Activated CD8-positive, alpha-beta T cell treated with anti-CD3 and anti-CD28 coated beads for 36 hours (primary cell): ENCODE results near the gene MACROD2. TPM values are rescaled to one million over a fixed set of nuclear protein-coding genes. Genes with fewer than 3 reads are reported as not detected.

Experiments used
- ATAC-seq: fragments of 200-7000 bp; cut with Tn5 transposase; one replicate; pipeline ENCODE4 v1.10.0; 2021; ENCODE audit warnings: mild to moderate bottlenecking, moderate library complexity
- CTCF ChIA-PET: fragments of 350-600 bp; sonication (Branson Sonifier 250); formaldehyde crosslinking; loops from one replicate; lab custom pipeline; 2021; ENCODE audit warnings: antibody characterized with exemption; lab: Charles Lee
- POLR2A ChIA-PET: fragments of 350-600 bp; sonication (Branson Sonifier 250); formaldehyde crosslinking; loops from one replicate; lab custom pipeline; 2021; ENCODE audit warnings: antibody characterized with exemption; lab: Charles Lee
- DNase-seq: peaks from one replicate; pipeline ENCODE4 v3.0.0-alpha.2; 2020
- H3K27ac Mint-ChIP-seq: one replicate; pipeline ENCODE4 v1.8.0; 2021; ENCODE audit warnings: mild to moderate bottlenecking, mixed read lengths
- H3K27me3 Mint-ChIP-seq: one replicate; pipeline ENCODE4 v1.8.0; 2021; ENCODE audit warnings: mixed read lengths
- H3K36me3 Mint-ChIP-seq: one replicate; pipeline ENCODE4 v1.8.0; 2021; ENCODE audit warnings: low read depth, mixed read lengths
- H3K4me1 Mint-ChIP-seq: one replicate; pipeline ENCODE4 v1.8.0; 2021; ENCODE audit warnings: low read depth, mixed read lengths
- H3K4me3 Mint-ChIP-seq: one replicate; pipeline ENCODE4 v1.8.0; 2021; ENCODE audit warnings: mild to moderate bottlenecking, moderate library complexity, mixed read lengths
- H3K9me3 Mint-ChIP-seq: one replicate; pipeline ENCODE4 v1.8.0; 2021; ENCODE audit warnings: mixed read lengths
- CTCF ChIP-seq: fragments of 200-600 bp; IDR thresholded peaks from one replicate; pipeline ENCODE4 v1.8.0; 2022; ENCODE audit warnings: antibody characterized with exemption, mild to moderate bottlenecking
- intact Hi-C: fragments of 100-400 bp; cut with micrococcal nuclease; formaldehyde crosslinking; loops from one replicate; pipeline ENCODE4 v1.10.0; 2022
- total RNA-seq, 2 experiments: library from RNA; stranded (reverse); gene quantifications; one replicate each; pipeline ENCODE4 v1.2.3, GENCODE V29; 2021

MACROD2 gene
- total RNA-seq, 2 experiments from 2014 or later, result not detected

DNA sequence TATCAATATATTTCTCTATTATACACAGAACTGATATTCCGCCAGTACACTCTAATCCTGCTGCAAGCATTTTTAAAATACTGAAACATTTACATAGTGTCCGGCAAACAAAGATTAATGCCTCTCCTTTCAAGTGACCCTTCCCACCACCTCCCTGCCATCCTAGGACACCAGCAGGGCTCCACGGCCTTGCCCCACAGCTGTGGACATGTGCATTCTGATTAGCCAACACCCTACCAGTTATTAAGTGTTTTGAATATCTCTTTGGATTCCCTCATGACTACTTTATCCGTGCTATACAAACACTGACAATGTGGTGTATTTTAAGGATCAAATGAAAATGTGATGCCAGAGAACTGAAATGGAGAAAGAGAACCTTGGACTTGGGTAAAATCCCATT is 1962.8 kb downstream of the MACROD2 start:
- DNase-seq (no peak), ATAC-seq (no peak)
- no peaks in the 10 kb centered on the region for H3K4me1 Mint-ChIP-seq
- no peaks in the 10 kb centered on the region for H3K9me3 Mint-ChIP-seq
- no peak overlapping the region for H3K4me3 Mint-ChIP-seq
- no peaks in the 10 kb centered on the region for H3K36me3 Mint-ChIP-seq
- intact Hi-C loops, result no loop called here
- H3K27ac Mint-ChIP-seq, result no peak overlapping the region
- ChIA-PET CTCF (no interaction called here), POLR2A (no interaction called here)
- no peaks in the 10 kb centered on the region for H3K27me3 Mint-ChIP-seq
- TF ChIP-seq CTCF, result no peak

- no peaks in the 10 kb centered on the region for H3K4me1 Mint-ChIP-seq
- H3K9me3 Mint-ChIP-seq, result peaks cover 2% of the 10 kb centered on the region
- no peak for TF ChIP-seq CTCF
- DNase-seq (no peak), ATAC-seq (no peak)
- no peaks in the 10 kb centered on the region for H3K36me3 Mint-ChIP-seq
- ChIA-PET POLR2A (no interaction called here), CTCF (interaction anchor here (1.1 kb wide), 1 partner anchor 10 kb away, joined by 3 read pairs; no protein-coding TSS in a partner anchor)
- no peak overlapping the region for H3K4me3 Mint-ChIP-seq
- intact Hi-C loops, result no loop called here
- H3K27ac Mint-ChIP-seq, result no peak overlapping the region
- H3K27me3 Mint-ChIP-seq, result no peaks in the 10 kb centered on the region
Observed at GRCh38 chr20:15965165-15965564, 1969.8 kb downstream of the MACROD2 start.

DNA sequence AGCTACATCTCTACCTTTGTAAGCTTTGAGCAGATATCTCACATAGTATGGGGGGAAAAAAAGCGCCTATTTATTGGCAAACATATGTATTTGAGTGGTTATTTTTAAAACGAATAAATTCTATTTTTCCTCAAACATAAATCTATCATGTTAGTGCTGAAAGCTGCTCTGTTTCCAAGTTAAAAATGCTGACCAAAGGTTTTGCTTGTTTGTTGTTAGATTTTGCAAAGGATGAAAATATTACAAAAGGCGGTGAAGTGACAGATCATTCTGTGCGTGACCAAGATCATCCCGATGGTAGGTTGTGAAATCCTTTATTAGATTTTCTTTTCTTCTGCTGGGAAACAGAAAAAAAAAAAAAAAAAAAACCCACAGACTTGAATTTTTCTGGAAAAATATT is 1972.0 kb downstream of the MACROD2 start:
- TF ChIP-seq CTCF, result no peak
- Mint-ChIP-seq H3K4me3 (no peak overlapping the region), H3K9me3 (peaks cover 9% of the 10 kb centered on the region), H3K4me1 (no peaks in the 10 kb centered on the region), H3K27me3 (no peaks in the 10 kb centered on the region), H3K36me3 (no peaks in the 10 kb centered on the region), H3K27ac (no peak overlapping the region)
- ChIA-PET CTCF (no interaction called here), POLR2A (no interaction called here)
- ATAC-seq (no peak), DNase-seq (no peak)
- intact Hi-C loops, result no loop called here

DNA sequence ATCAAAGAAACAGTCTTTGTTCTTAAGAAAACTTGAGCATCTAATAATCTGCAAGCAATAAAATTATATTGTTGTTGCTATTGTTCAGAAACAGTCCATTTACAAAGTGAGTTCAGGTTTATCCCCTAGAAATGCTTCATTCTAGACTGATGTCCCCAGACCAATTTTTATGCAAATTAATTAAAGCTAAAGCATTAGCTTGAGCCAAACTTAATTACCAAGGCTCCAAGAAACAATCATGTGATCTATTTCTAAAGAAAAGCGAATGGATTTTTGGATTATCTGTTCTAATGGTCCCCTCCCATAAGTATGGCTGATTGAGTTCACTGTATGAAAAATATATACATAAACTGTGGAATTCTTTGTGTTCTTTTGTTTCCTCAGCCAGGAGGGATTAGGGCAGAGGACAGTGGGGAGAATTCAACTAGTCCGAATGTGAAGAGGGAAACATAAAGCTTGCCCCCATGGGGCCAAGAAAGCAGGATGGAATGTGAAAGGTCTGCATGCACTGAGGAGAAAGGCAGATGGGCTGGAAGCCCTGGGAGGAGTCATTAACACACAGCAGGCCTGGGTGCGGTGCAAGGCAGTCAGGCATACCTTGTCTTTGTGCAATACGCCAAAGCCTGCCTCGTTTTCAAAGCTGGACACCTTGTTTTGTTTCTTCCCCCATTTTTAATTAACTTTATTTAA is 1980.9 kb downstream of the MACROD2 start:
- no peaks in the 10 kb centered on the region for H3K4me1 Mint-ChIP-seq
- ChIA-PET POLR2A (no interaction called here), CTCF (no interaction called here)
- H3K27me3 Mint-ChIP-seq, result no peaks in the 10 kb centered on the region
- H3K4me3 Mint-ChIP-seq, result no peak overlapping the region
- ATAC-seq, result no peak
- H3K9me3 Mint-ChIP-seq, result peaks cover 13% of the 10 kb centered on the region
- DNase-seq, result no peak
- TF ChIP-seq CTCF, result no peak
- H3K36me3 Mint-ChIP-seq, result no peaks in the 10 kb centered on the region
- no peak overlapping the region for H3K27ac Mint-ChIP-seq
- intact Hi-C loops, result no loop called here

DNA sequence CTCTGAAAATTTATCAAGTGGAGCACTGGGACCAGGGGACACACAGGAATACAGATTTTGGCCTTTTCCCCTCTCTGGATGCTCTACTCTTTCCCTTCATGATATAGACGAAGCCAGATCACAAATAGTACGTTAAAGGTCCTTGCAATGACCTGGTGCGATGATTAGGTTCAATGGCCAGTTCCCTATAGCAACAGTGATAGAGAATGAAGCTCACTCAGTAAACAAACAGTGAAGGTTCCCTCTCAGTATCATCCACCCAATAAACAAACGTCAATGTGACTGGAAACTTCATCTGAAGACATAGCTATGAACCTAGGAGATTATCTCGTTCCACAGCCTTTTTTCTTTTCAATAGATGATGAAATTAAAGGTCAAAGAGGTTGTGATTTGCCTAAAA is 1981.7 kb downstream of the MACROD2 start:
- CTCF ChIA-PET, result no interaction called here
- no peak for ATAC-seq
- H3K9me3 Mint-ChIP-seq, result peaks cover 9% of the 10 kb centered on the region
- POLR2A ChIA-PET, result no interaction called here
- no peaks in the 10 kb centered on the region for H3K4me1 Mint-ChIP-seq
- intact Hi-C loops, result no loop called here
- no peak for TF ChIP-seq CTCF
- H3K36me3 Mint-ChIP-seq, result no peaks in the 10 kb centered on the region
- DNase-seq, result no peak
- H3K27me3 Mint-ChIP-seq, result no peaks in the 10 kb centered on the region
- no peak overlapping the region for H3K4me3 Mint-ChIP-seq
- no peak overlapping the region for H3K27ac Mint-ChIP-seq
